Inferior parietal cortex (tissue), 1 donor: ENCODE data around the gene BMP6.

Source experiments
- DNase-seq: peaks from one replicate; pipeline ENCODE4 v3.0.0-alpha.2; 2016; ENCODE audit errors: extremely low spot score

Gene BMP6

DNA sequence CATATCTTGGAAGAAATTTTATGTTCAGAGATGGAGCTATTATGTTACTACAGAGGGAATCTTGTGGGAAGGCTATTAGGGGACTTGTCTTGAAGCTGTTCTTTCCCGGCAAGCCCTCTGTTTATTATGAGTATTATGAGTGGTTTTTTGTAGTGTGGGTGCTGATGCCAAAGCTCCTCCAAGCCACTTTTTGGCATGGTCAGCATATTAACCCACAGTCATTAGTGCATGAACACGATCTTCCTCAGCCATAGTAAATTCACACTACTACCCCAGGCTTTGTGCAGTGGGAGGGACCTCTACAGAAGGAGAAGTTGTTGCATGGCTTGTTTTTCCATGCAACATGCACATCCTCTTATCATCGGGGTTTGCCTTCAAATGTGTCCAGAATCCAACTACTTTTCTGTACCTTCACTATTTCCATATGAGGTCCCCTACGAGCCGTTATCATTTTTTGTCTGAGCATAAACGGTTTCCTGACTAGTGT is 6.5 kb upstream of the BMP6 start:
- no peak for DNase-seq

DNA sequence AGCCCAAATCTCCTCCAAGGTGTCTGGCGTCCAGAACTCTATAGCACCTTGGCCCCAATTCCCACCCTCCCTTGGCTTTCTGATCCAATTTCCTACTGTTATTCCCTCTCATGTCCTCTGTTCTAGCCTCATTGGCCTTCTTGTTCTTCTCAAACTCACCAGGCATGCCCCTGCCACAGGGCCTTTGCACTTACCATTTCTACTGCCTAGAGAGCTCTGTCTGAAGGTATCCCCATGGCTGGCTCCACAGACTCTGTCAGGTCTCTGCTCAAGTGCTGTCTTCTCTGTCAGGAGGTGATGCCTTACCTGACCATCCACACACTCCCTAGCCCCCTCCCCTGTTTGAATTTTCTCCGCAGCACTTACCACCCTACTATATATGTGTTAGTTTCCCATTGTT is 5.6 kb upstream of the BMP6 start:
- no peak for DNase-seq

DNA sequence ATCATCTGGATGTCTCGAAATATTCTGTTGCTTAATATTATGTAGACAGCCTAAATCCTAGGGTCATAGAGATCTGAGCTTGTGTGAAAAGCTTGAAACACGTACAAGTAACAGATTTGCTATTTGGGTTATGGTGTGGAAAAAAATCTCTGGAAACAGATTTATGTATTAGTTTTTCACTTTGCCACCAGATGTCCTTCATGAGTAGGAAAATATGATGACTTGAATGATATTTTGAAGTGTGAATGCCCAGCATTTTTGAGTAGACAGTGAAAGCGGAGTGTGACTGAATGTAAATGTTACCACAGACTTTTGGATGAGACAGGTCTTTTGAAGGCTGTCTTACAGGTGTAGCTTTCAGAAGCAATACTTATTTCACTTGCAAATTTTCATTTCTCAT is 4.2 kb upstream of the BMP6 start:
- DNase-seq, result peak; percentile 39

DNA sequence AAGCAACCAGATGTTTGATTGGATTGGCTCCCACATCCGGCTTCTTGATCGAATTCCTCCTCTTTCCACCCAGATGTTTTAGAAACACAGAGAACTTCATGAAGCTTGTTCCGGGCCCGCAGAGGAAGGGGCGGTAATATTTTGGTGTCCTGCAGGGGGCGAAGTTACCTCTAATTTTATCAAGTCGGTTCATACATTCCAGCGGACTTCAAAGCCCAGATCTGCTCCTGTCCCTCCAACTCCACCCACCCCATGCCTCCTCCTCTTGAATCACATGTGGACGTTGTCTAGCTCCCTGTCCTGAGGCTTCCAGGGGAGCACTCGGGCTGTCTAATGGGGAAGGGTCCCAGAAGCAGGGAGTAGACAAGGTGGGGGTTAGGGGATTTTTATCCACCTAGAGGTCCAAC is 2.9 kb upstream of the BMP6 start:
- DNase-seq, result peak; percentile 72

DNA sequence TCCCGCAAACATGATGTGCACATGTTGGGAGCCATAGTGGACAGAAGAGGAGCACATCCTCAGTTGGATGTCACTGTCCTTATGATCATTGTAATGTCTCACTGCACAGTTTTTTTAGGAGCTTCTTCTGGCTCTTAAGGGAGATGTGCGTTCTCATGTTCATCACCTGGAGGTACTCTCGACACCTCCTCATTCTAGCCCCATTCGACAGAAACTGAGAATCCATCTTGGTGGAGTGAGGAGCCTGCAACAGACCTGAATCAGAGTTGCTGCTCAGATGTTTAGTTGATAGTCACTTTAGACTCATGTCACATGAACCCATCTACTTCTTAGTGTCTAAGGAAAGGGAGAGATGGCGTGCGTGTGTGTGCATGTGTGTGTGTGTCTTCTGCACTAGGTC is 2.3 kb upstream of the BMP6 start:
- no peak for DNase-seq

DNA sequence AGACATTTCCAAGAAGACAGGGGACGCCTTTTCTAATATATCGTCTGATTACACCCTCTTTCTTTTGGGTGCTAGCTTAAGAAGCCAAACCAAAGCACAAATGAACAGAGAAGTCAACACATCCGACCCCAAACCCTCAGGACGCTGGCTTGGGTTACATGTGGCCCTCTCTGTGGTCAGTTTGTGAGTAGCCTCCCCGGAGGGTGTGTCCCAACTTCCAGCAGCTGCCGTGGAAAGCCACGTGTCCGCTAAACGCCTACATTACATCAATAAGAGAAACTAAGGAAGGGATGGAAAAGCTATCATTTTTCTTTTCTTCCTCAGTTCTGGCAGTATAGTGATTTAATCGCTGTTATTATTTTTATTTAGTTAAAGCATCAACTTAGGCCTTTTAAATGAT is 487 bp upstream of the BMP6 start:
- DNase-seq, result no peak

DNA sequence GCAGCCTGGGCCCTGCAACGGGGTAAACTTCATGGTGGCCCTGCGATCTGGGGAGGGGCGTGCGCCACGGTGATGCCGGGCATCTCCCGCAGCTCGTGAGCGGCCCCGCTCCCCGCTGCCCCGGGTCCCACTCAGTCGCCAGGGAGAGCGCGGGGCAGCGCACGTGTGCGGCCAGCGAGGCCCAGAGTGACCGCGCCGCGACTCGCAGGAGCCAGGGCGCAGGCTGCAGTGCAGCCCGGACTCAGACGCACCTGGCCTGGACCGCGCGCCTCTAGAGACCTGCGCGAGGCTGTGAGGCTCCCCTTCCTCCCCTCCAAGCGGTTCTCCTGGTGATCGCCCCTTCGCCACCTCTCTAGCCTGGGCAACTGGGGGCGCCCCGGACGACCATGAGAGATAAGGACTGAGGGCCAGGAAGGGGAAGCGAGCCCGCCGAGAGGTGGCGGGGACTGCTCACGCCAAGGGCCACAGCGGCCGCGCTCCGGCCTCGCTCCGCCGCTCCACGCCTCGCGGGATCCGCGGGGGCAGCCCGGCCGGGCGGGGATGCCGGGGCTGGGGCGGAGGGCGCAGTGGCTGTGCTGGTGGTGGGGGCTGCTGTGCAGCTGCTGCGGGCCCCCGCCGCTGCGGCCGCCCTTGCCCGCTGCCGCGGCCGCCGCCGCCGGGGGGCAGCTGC is 652 bp downstream of the BMP6 start:
- no peak for DNase-seq

DNA sequence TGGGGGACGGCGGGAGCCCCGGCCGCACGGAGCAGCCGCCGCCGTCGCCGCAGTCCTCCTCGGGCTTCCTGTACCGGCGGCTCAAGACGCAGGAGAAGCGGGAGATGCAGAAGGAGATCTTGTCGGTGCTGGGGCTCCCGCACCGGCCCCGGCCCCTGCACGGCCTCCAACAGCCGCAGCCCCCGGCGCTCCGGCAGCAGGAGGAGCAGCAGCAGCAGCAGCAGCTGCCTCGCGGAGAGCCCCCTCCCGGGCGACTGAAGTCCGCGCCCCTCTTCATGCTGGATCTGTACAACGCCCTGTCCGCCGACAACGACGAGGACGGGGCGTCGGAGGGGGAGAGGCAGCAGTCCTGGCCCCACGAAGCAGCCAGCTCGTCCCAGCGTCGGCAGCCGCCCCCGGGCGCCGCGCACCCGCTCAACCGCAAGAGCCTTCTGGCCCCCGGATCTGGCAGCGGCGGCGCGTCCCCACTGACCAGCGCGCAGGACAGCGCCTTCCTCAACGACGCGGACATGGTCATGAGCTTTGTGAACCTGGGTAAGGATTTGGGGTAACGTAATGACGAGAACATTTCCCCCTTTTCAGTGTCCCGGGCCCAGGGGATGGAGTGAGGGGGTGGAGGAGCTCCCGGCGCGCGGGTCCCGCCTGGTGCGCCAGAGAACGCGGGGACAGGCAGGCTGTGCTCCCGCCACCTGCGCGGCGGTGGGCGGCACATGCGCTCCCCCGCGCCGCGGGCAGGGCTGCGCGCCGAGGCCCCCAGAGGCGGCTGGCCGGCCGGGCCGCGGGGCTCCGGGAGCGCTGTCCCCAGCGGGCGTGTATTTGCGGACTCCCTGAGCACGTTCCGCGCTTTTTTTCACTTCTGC is 1.4 kb downstream of the BMP6 start:
- no peak for DNase-seq

DNA sequence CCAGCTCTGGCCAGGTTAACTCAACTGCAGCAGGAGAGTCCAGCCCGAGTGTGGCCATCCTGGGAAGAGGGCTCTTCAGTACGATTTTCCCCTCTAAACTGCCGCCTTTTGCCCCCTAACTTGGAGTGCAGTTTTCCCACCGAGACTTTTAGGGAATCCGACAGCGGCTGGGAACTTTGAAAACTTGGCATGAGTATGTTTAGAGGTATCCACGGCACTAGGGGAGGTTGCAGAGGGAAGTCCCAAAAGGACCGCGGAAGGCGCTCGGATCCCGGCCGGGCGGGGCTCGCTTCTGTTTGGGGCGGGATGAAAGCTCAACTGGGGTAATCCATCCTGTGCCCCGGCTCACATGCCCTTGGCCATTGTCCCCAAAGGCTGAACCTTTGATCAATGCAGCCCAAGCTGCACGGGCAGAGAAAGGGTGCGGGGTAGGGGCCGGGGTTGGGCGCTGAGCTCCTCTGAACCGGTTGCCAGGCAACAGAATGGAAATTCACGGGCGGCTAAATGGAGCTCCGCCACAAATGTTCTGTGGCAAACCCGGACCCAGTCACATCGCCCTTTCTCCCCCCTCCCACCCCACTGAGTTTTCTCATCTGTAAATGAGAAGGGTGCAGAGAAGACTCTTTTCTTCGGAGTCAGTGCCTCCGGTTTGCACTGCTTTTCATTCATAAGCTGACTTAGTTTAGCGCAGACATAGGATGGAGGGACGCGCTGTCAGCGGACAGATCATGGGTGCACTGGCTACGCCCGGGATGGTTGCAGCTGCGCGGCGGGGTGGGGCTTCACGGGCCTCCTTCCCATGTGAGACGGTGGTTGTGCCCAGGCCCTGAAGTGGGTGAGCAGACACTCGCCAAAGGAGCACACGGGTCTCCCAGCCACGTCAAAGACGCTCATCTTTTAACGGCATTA is 2.3 kb downstream of the BMP6 start:
- DNase-seq, result peak; percentile 17

DNA sequence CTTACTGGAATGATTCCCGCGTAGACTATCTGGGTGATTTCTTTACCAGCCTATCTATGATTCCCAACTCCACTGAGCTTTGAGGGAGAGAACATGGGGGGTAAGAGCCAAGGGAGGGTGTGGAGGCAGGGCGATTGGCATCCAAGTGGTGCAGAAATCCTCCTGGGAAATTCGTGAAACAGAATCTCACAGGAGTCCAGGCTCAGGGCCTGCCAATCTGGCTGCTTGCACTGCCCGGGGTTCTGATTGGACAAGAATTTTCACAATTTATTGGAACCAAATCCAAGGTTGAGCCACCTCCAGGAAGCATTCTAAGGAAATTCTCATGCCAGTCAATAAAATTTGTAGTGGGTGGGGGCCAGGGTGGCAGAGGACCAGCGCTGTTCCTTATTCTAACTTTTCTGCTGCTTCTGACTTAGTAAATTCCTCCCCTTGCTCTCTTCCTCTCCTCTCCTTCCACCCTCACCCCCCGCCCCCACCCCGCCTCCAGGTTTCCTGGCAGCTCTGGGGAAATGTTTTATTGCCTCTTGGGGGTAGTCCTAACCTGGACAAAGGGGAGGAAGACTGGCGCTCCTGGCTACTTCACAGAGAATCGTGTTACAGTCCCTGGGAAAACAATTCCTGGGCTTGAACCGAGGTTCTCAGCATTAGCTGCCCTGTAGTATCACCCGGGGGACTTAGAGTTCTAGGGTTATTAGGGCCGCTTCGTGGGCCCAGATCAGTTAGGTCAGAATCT is 3.1 kb downstream of the BMP6 start:
- DNase-seq, result no peak

DNA sequence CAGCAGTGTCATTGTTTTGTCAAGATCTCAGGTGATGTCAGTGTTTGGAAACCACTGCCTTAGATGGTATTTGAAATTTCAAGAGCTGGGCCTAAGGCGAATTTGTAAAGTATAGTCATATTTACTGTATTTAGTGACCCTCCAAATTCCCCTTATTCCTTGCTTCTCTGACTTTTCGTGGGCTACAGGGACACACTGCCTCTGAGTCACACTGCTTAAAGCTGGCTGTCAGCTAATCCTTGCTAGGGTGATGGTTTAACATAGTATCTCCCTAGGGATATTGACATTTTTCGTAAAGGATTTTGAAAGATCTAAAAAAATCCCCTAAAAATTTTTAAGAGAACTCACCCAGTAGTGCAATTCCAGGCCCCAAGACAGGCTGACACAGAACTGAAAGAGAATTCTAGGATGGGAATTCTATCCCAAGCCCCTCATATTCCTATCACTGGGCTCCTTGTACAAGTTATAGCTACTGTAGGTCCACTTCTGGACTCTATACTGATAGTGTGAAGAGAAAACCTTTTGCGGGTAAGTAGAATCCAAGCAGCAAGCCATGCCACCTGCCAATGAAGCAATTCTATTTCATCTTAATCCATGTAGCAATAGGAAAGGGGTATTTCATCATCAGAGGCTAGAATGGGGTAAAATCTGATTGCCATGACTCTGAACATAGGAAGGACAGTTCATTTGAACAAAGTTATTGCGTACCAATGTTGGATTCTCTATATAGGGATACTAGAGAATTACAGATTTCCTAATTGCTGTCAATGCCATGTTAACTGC is 4.3 kb downstream of the BMP6 start:
- no peak for DNase-seq

DNA sequence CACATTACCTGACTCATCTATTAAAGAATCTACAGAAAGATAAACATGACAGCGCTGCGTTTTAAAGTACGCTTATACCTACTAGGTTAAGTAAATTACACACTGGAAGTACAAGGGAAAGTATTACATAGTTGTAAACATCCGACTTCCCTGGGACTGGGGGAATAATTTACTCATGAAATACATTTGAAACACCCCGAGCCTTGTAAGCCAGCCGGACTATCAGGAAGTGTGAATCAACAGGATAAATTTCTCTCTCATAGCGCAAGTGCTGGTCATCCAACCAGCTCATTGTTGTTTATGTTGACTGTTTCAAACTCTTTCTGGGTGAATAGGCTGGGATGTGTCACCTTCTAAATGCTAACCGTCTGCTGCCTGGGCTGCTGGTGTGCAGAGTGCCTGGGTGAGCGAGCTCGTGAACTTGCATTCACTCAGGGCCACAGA is 4.9 kb downstream of the BMP6 start:
- no peak for DNase-seq

DNA sequence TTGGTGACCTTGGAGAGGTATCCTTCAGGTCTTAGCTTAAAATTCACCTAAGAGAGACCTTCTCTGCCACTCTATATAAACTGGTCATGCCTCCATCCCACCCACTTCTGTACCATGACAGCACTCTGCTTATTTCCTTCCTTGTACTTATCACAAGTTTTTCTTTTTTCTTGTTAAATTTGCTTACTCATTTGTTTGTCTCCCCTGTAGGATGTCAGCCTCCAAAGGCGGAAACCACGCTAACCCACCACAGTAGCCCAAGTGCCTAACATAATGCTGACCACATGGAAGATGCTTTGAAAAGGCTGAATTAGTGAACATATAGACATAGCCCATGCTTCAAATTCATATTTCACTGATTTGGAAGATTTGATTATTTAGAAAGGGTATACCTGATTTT is 5.4 kb downstream of the BMP6 start:
- DNase-seq, result no peak

DNA sequence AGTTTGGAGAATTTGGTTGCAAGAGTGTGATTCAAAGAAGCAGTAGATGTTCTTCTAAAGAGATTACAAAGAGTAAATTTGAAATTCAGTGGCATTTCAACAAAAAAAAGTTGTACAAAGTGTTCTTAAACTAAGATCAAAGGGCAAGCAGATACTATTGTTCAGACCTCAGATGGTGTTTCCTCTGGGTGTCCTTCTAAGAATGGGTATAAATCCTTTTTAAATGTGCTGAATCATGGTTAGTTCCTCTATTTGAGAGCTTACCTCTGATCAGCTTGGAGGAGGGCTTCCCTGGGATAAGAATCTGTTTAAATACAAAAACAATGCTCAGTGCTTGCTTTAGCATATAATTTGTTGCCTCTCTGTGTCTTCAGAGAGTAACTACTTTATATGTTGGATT is 6.3 kb downstream of the BMP6 start:
- no peak for DNase-seq

DNA sequence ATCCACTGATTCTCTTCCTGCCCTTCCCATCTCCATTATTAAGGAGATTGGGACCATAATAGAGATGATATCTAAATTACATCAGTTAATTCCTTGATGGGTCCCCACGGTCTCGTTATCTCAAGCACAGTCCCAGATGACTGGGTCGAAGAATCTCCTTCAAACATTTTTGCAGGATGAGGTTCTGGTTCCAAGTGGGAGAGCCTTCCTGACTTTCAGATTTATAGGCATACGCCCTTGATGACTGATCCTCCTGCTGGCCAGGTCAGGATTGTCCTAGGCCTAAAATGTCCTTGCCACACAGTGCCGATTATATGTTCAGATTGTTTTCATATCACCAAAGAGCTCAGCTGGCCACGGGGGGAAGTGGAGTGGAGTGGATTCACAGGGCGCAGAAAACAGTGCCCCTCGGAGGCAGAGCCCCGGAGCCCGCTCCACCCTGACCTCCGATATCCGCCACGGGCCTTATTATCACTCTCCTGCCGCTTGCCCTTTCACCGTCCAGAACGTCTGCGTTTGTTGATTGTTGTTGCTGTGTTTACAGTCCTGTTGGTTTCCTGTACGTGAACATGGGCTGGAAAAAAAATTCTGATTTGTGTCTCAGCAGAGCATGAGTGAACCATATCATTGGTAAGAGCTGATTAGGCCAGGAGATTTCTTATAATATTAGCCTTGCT is 8.9 kb downstream of the BMP6 start:
- DNase-seq, result no peak

DNA sequence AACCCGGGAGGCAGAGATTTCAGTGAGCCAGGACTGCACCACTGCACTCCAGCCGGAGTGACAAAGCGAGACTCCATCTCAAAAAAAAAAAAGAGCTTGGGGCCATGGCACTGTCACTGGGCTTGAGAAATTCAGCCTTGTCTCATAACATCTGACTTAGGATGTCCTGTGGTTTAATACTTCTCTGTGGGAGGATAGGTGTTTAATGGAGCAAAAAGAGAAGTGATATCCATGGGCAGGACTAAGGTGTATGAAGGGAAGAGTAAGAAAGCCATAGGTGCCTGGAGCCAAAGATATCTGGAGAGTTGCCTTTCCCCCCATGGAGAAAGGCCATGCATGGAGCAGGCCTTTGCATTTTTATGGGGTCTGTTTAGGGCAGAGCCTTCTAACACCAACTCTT is 11.2 kb downstream of the BMP6 start:
- no peak for DNase-seq

DNA sequence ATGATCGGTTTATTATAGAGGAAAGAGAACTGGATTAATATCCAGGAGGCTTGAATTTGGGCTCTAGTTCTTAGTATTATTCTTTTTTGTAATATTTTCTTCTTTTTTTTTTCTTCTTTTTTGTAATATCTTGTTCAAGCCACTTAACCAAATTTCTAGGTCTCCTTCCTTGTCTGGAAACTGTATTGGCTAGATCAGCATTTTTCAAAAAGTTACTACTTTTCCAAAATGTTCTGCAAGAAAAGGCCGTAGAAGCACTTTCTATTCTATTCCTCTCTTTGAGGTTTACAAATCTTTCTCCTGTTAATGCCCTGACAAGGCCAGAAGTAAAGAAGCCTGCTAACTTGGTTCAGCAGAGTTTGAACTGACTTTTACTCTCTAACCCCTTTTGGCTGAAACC is 12.0 kb downstream of the BMP6 start:
- no peak for DNase-seq

DNA sequence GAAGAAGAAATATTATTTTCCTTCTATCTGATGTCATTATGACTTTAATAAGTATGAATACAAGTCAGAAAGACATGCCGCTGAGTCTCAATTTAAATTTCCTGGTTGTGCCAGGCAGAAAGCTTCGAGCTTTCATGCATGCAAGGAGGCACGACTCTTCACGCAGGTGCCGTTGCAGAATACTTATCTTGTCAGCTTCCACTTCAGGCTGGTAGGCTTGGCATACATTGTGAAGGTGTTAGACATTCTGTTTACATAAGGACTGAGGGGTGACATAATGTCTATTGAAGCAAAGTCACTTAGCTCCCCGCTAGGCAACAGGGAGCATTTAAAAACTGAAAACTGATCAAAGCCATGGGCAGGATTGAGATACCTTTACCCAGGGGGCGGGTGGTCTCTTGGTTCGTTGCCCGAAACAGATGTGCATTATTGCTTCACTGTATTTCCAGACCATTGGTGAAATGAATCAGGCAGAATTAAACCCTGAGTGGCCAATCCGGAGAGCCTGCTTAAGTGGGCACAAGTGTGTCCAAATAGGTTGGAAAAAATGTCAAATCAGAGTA is 16.4 kb downstream of the BMP6 start:
- no peak for DNase-seq

DNA sequence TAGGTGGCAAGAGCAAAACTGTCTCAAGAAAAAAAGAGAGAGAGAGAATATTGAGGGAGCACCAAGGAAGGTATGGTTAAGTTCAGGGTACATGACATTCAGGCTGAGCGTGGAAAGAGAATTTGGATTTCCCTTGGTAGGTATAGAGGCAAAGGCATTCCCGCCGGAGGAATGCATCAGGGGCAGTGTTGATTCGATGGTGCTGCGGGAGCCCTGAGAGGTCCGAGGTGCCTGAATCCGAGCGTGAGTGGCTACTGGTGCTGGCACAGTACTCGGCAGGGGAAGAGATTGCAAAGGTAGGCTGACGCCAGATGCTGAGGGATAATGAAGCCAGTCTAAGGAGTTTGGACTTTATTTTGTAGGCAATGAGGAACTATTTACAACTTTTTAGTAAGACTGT is 20.0 kb downstream of the BMP6 start:
- DNase-seq, result no peak

DNA sequence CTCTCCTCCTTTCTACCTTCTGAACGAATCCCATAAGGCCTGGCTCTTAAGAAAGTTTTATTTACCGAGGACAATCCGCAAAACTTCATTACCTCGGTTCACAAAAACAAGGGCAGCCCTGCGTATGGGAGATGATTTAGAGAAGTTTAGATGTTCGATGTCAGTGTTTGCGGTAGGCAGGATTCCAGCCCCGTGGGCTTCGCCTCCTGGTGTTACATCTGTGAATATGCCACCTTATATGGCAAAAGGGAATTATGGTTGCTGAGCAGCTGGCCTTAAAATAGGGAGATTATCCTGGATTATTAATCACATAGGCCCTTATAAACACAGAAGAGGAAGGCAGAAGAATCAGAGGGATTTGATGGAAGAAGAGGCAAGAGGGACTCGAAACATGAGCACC is 21.1 kb downstream of the BMP6 start:
- no peak for DNase-seq
